MM.1S (cell line): ENCODE data around the gene INPP4A.
"Not testable (repeated sequence)": the region's sequence is repeated elsewhere in the genome, so short reads cannot be mapped to it uniquely, and the experiment has no call there.

Experiments used
- DNase-seq: peaks from one replicate; pipeline ENCODE4 v3.0.0-alpha.2; 2015
- H2AFZ ChIP-seq: fragments of 300-600 bp; sonication (generic); 2 replicates; pipeline ENCODE4 v1.6.0; 2016; ENCODE audit warnings: antibody characterized with exemption, low read length
- H3F3A ChIP-seq: fragments of 300-600 bp; sonication (generic); 2 replicates; pipeline ENCODE4 v1.6.1; 2016; ENCODE audit warnings: mild to moderate bottlenecking, antibody characterized with exemption, low read length, moderate library complexity, mixed read lengths; ENCODE audit not compliant: insufficient read depth
- H3K27ac ChIP-seq: fragments of 300-600 bp; sonication (generic); 2 replicates; pipeline ENCODE4 v1.5.1; 2016; ENCODE audit warnings: mild to moderate bottlenecking, low read length
- H3K27me3 ChIP-seq: fragments of 300-600 bp; sonication (generic); replicated peaks from 2 replicates; pipeline ENCODE4 v1.6.0; 2016; ENCODE audit warnings: low read length; ENCODE audit not compliant: insufficient read depth
- H3K36me3 ChIP-seq: fragments of 300-600 bp; sonication (generic); replicated peaks from 2 replicates; pipeline ENCODE4 v1.6.1; 2016; ENCODE audit warnings: mild to moderate bottlenecking, low read length, mixed read lengths; ENCODE audit not compliant: insufficient read depth
- H3K4me1 ChIP-seq: fragments of 300-600 bp; sonication (generic); 2 replicates; pipeline ENCODE4 v1.6.1; 2016; ENCODE audit warnings: low read length, mixed read lengths
- H3K4me2 ChIP-seq: fragments of 300-600 bp; sonication (generic); 2 replicates; pipeline ENCODE4 v1.6.0; 2016; ENCODE audit warnings: low read depth, low read length
- H3K4me3 ChIP-seq: fragments of 300-600 bp; sonication (generic); 2 replicates; pipeline ENCODE4 v1.5.1; 2016; ENCODE audit warnings: low read length, mixed read lengths
- H3K79me2 ChIP-seq: fragments of 300-600 bp; sonication (generic); 2 replicates; pipeline ENCODE4 v1.6.1; 2016; ENCODE audit warnings: mixed run types, low read length, mixed read lengths
- H3K9ac ChIP-seq: fragments of 300-600 bp; sonication (generic); 2 replicates; pipeline ENCODE4 v1.6.1; 2016; ENCODE audit warnings: low read length, mixed read lengths
- H3K9me2 ChIP-seq: fragments of 300-600 bp; sonication (generic); replicated peaks from 2 replicates; pipeline ENCODE4 v1.6.1; 2016; ENCODE audit warnings: mild to moderate bottlenecking, low read length, mixed read lengths; ENCODE audit not compliant: insufficient read depth
- H3K9me3 ChIP-seq: fragments of 300-600 bp; sonication (generic); replicated peaks from 2 replicates; pipeline ENCODE4 v1.6.1; 2016; ENCODE audit warnings: mild to moderate bottlenecking, low read length, mixed read lengths; ENCODE audit not compliant: insufficient read depth
- H4K20me1 ChIP-seq: fragments of 300-600 bp; sonication (generic); 2 replicates; pipeline ENCODE4 v1.6.1; 2016; ENCODE audit warnings: mild to moderate bottlenecking, low read length, moderate library complexity, mixed read lengths; ENCODE audit not compliant: insufficient read depth
- EZH2 ChIP-seq: fragments of 300-600 bp; sonication (generic); optimal IDR thresholded peaks from 2 replicates; pipeline ENCODE3; 2017; ENCODE audit warnings: low read depth, mild to moderate bottlenecking, antibody characterized with exemption, low read length, mixed read lengths
- EZH2phosphoT487 ChIP-seq: fragments of 300-600 bp; sonication (generic); IDR thresholded peaks from 2 replicates; pipeline ENCODE4 v1.6.1; 2018; ENCODE audit warnings: antibody characterized with exemption, low read length
- TF ChIP-seq, protein P1 (sequence below): fragments of 300-600 bp; sonication (generic); IDR thresholded peaks from 2 replicates; pipeline ENCODE4 v1.5.1; 2016; ENCODE audit warnings: antibody characterized with exemption, low read length, mixed read lengths

INPP4A gene

DNA sequence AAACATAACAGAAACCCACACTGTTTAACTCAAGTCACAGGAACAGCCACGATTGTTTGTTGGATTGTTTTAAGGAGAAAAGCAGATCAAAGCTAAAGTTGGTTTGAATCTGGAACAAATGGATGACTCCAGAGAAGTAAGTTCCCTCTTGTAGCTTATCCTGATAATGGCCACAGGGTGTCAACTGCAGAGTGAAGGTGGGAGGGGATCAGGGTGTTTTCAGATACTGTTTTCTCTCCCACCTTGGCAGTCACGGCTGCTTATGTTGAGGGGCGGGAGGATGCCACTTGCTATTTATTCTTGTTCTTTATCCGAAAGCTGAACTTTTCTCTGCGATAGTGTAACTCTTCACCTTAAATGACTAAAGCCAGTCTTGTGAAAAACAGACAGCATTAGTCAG is 36.5 kb upstream of the INPP4A start:
- Histone ChIP-seq H3F3A (no peaks in the 10 kb centered on the region), H3K9me2 (no peaks in the 10 kb centered on the region), H3K9me3 (no peaks in the 10 kb centered on the region), H2AFZ (no peak overlapping the region), H3K9ac (no peak overlapping the region), H3K4me3 (no peak overlapping the region), H3K79me2 (0 out of 2 replicates have a peak, but pooled peaks cover 2% of the 10 kb centered on the region), H3K4me1 (0 out of 2 replicates have a peak, but pooled peaks cover 2% of the 10 kb centered on the region), H3K27me3 (no peaks in the 10 kb centered on the region), H3K27ac (no peak overlapping the region), H3K36me3 (no peaks in the 10 kb centered on the region), H3K4me2 (no peak overlapping the region), H4K20me1 (no peaks in the 10 kb centered on the region)
- TF ChIP-seq, protein P1, sequence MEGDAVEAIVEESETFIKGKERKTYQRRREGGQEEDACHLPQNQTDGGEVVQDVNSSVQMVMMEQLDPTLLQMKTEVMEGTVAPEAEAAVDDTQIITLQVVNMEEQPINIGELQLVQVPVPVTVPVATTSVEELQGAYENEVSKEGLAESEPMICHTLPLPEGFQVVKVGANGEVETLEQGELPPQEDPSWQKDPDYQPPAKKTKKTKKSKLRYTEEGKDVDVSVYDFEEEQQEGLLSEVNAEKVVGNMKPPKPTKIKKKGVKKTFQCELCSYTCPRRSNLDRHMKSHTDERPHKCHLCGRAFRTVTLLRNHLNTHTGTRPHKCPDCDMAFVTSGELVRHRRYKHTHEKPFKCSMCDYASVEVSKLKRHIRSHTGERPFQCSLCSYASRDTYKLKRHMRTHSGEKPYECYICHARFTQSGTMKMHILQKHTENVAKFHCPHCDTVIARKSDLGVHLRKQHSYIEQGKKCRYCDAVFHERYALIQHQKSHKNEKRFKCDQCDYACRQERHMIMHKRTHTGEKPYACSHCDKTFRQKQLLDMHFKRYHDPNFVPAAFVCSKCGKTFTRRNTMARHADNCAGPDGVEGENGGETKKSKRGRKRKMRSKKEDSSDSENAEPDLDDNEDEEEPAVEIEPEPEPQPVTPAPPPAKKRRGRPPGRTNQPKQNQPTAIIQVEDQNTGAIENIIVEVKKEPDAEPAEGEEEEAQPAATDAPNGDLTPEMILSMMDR: no peak
- no peak for TF ChIP-seq EZH2phosphoT487
- TF ChIP-seq EZH2: no peak
- no peak for DNase-seq

GRCh38 chr2:98412751-98413458 is 31.8 kb upstream of the INPP4A start:
- Histone ChIP-seq H3F3A (no peaks in the 10 kb centered on the region), H2AFZ (peak overlapping the region; percentile 57), H3K79me2 (0 out of 2 replicates have a peak, but pooled peaks cover 3% of the 10 kb centered on the region), H3K9ac (no peak overlapping the region), H3K9me3 (no peaks in the 10 kb centered on the region), H3K27me3 (no peaks in the 10 kb centered on the region), H3K4me3 (no peak overlapping the region), H3K4me2 (peak overlapping the region; percentile 9; the same call in 1 of the 2 replicates), H3K9me2 (no peaks in the 10 kb centered on the region), H3K36me3 (no peaks in the 10 kb centered on the region), H3K27ac (no peak overlapping the region), H4K20me1 (no peaks in the 10 kb centered on the region), H3K4me1 (0 out of 2 replicates have a peak, but pooled peaks cover 4% of the 10 kb centered on the region)
- DNase-seq: peak; percentile 81
- TF ChIP-seq, protein P1: peak; percentile 78
- TF ChIP-seq EZH2: no peak
- no peak for TF ChIP-seq EZH2phosphoT487

DNA sequence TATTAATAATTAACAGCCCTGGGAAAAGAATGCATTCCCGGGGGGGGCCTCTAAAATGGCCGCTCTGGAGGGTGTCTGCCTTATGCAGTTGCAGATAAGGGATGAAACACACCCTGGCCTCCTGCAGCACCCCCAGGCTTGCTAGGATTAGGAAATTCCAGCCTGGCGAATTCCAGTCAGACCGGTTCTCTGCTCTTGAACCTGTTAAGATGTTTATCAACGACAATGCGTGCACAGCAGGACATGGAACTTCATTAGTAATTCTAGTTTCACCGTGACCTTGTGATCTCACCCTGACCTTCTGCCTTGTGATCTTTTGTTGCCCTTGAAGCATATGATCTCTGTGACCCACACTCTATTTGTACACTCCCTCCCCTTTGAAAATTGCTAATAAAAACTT is 30.4 kb upstream of the INPP4A start:
- H3K79me2 ChIP-seq, H3K27ac ChIP-seq, H2AFZ ChIP-seq, H3K4me3 ChIP-seq, DNase-seq, H3K9me2 ChIP-seq, H4K20me1 ChIP-seq, H3K4me2 ChIP-seq, H3F3A ChIP-seq, H3K27me3 ChIP-seq, H3K36me3 ChIP-seq, H3K9ac ChIP-seq, H3K9me3 ChIP-seq, H3K4me1 ChIP-seq: not testable (repeated sequence)

DNA sequence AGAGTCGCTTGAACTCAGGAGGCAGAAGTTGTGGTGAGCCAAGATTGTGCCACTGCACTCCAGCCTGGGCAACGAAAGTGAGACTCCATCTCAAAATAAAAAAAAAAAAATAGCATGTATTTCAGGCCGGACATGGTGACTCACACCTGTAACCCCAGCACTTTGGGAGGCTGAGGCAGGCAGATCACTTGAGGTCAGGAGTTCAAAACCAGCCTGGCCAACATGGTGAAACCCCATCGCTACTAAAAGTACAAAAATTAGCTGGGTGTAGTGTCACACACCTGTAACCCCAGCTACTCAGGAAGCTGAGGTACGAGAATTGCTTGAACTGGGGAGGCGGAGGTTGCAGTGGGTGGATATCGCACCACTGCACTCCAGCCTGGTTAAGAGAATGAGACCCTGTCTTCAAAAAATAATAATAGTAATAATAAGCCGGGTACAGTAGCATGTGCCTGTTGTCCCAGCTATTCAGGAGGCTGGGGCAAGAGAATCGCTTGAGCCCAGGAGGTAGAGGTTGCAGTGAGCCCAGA is 28.9 kb upstream of the INPP4A start:
- H3K4me3 ChIP-seq, H3K79me2 ChIP-seq, H3K27ac ChIP-seq: not testable (repeated sequence)

More for the DNA sequence above, 28.9 kb upstream of the INPP4A start:
- not testable (repeated sequence) for H3K36me3 ChIP-seq, H2AFZ ChIP-seq, H3K4me1 ChIP-seq, H3K4me2 ChIP-seq, H4K20me1 ChIP-seq, H3K9me2 ChIP-seq, DNase-seq, H3K9me3 ChIP-seq, H3K9ac ChIP-seq, H3K27me3 ChIP-seq, H3F3A ChIP-seq
